ENCODE results near the gene PLIN4.

Gene PLIN4

DNA sequence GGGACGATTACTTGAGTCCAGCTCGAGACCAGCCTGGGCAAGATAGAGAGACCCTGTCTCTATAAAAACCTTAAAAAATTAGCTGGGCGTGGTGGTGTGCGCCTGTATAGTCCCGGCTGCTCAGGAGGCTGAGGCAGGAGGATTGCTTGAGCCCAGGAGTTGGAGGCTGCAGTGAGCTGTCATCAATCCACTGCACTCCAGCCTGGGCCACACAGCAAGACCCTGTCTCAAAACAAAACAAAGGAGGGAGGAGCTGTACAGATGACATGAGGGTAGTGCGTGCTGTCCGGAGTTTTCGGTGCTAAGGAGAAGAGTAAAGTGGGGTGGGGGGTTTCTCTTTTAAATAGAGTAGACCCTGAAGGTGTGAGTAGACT lies 23.6 kb downstream of the PLIN4 start:
- TF ChIP-seq, protein P1, sequence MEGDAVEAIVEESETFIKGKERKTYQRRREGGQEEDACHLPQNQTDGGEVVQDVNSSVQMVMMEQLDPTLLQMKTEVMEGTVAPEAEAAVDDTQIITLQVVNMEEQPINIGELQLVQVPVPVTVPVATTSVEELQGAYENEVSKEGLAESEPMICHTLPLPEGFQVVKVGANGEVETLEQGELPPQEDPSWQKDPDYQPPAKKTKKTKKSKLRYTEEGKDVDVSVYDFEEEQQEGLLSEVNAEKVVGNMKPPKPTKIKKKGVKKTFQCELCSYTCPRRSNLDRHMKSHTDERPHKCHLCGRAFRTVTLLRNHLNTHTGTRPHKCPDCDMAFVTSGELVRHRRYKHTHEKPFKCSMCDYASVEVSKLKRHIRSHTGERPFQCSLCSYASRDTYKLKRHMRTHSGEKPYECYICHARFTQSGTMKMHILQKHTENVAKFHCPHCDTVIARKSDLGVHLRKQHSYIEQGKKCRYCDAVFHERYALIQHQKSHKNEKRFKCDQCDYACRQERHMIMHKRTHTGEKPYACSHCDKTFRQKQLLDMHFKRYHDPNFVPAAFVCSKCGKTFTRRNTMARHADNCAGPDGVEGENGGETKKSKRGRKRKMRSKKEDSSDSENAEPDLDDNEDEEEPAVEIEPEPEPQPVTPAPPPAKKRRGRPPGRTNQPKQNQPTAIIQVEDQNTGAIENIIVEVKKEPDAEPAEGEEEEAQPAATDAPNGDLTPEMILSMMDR (IDR thresholded peaks at IDR 0.05; ENCODE audit: low read depth, low read length, missing control alignments) = no peak
- no peak overlapping the region for H3K4me3 ChIP-seq (ENCODE audit: low read depth, low read length)
- no peak for DNase-seq (ENCODE audit: low read depth)

GRCh38 chr19:4493929-4494690 lies 24.2 kb downstream of the PLIN4 start:
- no peak overlapping the region for H3K4me3 ChIP-seq (ENCODE audit: low read depth, low read length)
- TF ChIP-seq, protein P1 (IDR thresholded peaks at IDR 0.05; ENCODE audit: low read depth, low read length, missing control alignments) = no peak
- no peak for DNase-seq (ENCODE audit: low read depth)

GRCh38 chr19:4493104-4493928 lies 25.0 kb downstream of the PLIN4 start:
- DNase-seq (ENCODE audit: low read depth) = no peak

DNA sequence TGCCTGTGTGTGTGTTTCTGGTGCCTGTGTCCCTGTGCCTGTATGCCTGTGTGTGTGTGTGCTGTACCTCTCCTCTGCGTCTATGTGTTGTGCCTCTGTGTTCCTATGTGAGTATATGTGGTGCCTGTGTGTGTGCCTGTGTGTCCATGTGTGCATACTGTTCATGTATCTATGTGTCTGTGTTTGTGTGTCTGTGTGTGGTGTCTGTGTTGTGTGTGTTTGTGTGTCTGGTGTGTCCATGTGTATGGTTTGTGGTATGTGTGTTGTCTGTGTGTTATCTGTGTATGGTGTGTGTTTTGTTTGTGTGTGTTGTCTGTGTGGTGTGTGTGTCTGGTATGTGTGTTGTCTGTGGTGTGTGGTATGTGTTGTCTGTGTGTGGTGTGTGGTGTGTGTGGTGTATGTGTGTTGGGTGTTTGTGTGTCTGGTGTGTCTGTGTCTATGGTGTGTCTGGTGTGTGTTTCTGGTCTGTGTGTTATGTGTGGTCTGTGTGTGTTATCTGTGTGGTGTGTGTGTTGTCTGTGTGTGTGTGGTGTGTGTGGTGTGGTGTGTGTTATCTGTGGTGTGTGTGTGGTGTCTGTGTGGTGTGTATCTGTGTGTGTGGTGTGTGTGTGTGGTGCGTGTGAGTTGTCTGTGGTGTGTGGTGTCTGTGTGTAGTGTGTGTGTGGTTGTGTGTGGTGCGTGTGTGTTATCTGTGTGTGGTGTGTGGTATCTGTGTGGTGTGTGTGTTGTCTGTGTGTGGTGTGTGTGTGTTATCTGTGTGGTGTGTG lies 25.8 kb downstream of the PLIN4 start:
- TF ChIP-seq, protein P1 (IDR thresholded peaks at IDR 0.05; ENCODE audit: low read depth, low read length, missing control alignments) = no peak
- no peak for DNase-seq (ENCODE audit: low read depth)
- no peak overlapping the region for H3K4me3 ChIP-seq (ENCODE audit: low read depth, low read length)

More at GRCh38 chr19:4493104-4493928, 25.0 kb downstream of the PLIN4 start:
- TF ChIP-seq, protein P1 (IDR thresholded peaks at IDR 0.05; ENCODE audit: low read depth, low read length, missing control alignments) = no peak
- H3K4me3 ChIP-seq (ENCODE audit: low read depth, low read length) = no peak overlapping the region

GRCh38 chr19:4491446-4491845 lies 26.8 kb downstream of the PLIN4 start:
- no peak for DNase-seq (ENCODE audit: low read depth)
- no peak overlapping the region for H3K4me3 ChIP-seq (ENCODE audit: low read depth, low read length)
- TF ChIP-seq, protein P1 (IDR thresholded peaks at IDR 0.05; ENCODE audit: low read depth, low read length, missing control alignments) = no peak

GRCh38 chr19:4488496-4488895 lies 29.8 kb downstream of the PLIN4 start:
- TF ChIP-seq, protein P1 (IDR thresholded peaks at IDR 0.05; ENCODE audit: low read depth, low read length, missing control alignments) = no peak
- no peak for DNase-seq (ENCODE audit: low read depth)
- H3K4me3 ChIP-seq (ENCODE audit: low read depth, low read length) = no peak overlapping the region

All from GM12864 (cell line).